ENCODE measurements around the gene TACC2. TPM values are rescaled to one million over a fixed set of nuclear protein-coding genes. Genes with fewer than 3 reads are reported as not detected.
"Not testable (repeated sequence)": the region's sequence is repeated elsewhere in the genome, so short reads cannot be mapped to it uniquely, and the experiment has no call there.

Gene TACC2
- total RNA-seq, 1 donor from 2014 or later: 76.4 TPM

DNA sequence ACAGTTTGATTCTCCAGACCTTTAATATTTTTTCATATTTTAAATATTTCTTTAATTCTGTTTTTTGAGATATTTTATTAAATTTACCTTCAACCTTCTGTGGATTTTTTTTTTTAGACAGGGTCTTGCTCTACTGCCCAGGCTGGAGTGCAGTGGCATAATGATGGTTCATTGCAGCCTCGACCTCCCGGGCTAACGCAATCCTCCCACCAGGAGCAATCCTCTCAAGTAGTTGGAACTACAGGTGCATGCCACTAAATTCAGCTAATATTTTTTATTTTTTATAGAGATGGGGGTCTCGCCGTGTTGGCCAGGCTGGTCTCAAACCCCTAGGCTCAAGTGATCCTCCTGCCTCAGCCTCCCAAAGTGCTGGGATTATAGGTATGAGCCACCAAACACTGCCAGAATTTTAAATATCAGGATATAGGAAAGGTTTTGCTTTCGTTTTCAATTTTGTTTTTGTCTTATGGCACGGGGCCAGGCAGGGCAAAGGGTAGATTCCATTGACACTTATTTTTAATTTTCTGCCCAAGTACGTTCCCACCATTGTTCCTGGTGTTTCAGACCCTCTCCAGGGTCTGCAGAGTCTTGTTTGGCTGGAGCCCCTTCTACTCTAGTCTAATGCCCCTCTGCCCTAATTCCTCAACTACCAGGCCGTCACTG is 1.2 kb downstream of the TACC2 start:
- intact Hi-C loops (cut with DNase I): no loop called here
- no peak for DNase-seq (ENCODE audit: extremely low spot score in 2 of 2)
- no peak overlapping the region for H3K4me3 ChIP-seq
- no peaks in the 10 kb centered on the region for H3K9me3 ChIP-seq
- peaks cover 10% of the 10 kb centered on the region for H3K4me1 ChIP-seq
- no peak overlapping the region for H3K27ac ChIP-seq
- H3K36me3 ChIP-seq: no peaks in the 10 kb centered on the region
- TF ChIP-seq POLR2AphosphoS5 (IDR thresholded peaks at IDR 0.05; ENCODE audit: insufficient read depth in 1 of 2, low read depth in 1 of 2): no peak
- TF ChIP-seq, protein P1, sequence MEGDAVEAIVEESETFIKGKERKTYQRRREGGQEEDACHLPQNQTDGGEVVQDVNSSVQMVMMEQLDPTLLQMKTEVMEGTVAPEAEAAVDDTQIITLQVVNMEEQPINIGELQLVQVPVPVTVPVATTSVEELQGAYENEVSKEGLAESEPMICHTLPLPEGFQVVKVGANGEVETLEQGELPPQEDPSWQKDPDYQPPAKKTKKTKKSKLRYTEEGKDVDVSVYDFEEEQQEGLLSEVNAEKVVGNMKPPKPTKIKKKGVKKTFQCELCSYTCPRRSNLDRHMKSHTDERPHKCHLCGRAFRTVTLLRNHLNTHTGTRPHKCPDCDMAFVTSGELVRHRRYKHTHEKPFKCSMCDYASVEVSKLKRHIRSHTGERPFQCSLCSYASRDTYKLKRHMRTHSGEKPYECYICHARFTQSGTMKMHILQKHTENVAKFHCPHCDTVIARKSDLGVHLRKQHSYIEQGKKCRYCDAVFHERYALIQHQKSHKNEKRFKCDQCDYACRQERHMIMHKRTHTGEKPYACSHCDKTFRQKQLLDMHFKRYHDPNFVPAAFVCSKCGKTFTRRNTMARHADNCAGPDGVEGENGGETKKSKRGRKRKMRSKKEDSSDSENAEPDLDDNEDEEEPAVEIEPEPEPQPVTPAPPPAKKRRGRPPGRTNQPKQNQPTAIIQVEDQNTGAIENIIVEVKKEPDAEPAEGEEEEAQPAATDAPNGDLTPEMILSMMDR (IDR thresholded peaks at IDR 0.05): no peak
- no peak for TF ChIP-seq POLR2A (IDR thresholded peaks at IDR 0.05)
- no peaks in the 10 kb centered on the region for H3K27me3 ChIP-seq

DNA sequence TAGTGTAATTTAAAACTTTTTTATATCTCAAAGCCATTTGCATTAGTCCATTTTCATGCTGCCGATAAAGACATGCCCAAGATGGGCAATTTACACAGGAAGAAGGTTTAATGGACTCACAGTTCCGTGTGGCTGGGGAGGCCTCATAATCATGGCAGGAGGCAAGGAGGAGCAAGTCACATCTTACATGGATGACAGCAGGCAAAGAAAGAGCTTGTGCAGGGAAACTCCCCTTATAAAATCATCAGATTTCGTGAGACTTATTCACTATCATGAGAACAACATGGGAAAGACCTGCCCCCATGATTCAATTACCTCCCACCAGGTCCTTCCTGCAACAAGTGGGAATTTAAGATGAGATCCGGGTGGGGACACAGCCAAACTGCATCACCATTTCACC is 2.8 kb downstream of the TACC2 start:
- H3K9me3 ChIP-seq; DNase-seq (ENCODE audit: extremely low spot score in 2 of 2); H3K27me3 ChIP-seq; H3K27ac ChIP-seq; H3K4me3 ChIP-seq; H3K36me3 ChIP-seq; intact Hi-C loops (cut with DNase I): not testable (repeated sequence)
- peaks cover 23% of the 10 kb centered on the region for H3K4me1 ChIP-seq

DNA sequence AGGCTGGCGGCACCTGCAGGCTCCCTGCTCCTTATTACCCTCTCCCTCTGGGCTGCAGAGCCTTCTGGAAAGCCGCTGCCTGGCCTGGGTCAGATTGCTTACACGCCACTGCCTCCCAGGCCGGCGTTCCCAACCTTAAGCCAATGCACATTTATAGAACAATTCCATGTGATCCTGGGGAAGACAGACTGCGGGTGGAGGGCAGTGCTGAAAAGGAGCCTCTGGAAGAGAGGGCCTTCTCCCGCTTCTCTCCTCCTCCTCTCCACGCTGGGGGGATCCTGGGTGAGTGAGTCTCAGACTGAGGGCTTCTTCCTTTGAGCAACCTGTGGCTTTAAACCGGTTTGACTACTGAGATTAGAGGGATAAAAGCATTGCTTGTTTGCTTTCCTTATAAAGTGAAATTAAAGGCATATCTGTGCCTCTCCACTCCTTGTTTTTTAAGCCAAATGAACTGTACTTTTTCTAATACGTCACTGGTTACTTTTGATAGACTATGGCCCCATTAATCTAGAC is 5.5 kb downstream of the TACC2 start:
- Histone ChIP-seq H3K27me3 (no peaks in the 10 kb centered on the region), H3K9me3 (no peaks in the 10 kb centered on the region), H3K27ac (peak overlapping the region; percentile 81), H3K4me1 (peaks cover 23% of the 10 kb centered on the region), H3K4me3 (peak overlapping the region in 1 of 2 donors; percentile 16), H3K36me3 (no peaks in the 10 kb centered on the region)
- intact Hi-C loops (cut with DNase I): no loop called here
- no peak for DNase-seq (ENCODE audit: extremely low spot score in 2 of 2)
- TF ChIP-seq POLR2A (IDR thresholded peaks at IDR 0.05) (no peak), POLR2AphosphoS5 (IDR thresholded peaks at IDR 0.05; ENCODE audit: insufficient read depth in 1 of 2, low read depth in 1 of 2) (peak; percentile 45 to 48)
- TF ChIP-seq, protein P1 (IDR thresholded peaks at IDR 0.05): no peak

DNA sequence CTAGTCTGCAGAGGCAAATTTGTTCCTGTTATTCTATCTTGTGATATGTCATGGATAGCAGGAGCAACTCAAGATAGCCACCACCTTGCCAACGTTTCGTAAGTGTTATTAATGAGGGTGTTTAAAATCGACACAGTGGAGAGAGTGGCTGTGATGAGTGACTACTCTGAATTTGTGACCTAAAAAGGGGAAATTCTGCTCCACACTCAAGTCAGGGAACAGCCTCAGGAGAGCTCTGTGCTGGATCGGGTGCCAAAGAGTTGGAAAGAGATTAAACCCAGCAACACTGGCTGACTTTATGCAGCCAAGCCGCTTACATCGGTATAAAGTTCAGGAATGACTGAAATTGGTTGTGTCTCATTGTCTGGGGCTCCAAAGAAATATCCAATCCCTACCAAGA is 9.5 kb downstream of the TACC2 start:
- TF ChIP-seq POLR2AphosphoS5 (IDR thresholded peaks at IDR 0.05; ENCODE audit: insufficient read depth in 1 of 2, low read depth in 1 of 2) (no peak), POLR2A (IDR thresholded peaks at IDR 0.05) (no peak)
- TF ChIP-seq, protein P1 (IDR thresholded peaks at IDR 0.05): no peak
- no peaks in the 10 kb centered on the region for H3K36me3 ChIP-seq
- no peaks in the 10 kb centered on the region for H3K9me3 ChIP-seq
- DNase-seq (ENCODE audit: extremely low spot score in 2 of 2): no peak
- H3K27ac ChIP-seq: no peak overlapping the region
- peaks cover 23% of the 10 kb centered on the region for H3K4me1 ChIP-seq
- intact Hi-C loops (cut with DNase I): no loop called here
- no peak overlapping the region for H3K4me3 ChIP-seq
- H3K27me3 ChIP-seq: no peaks in the 10 kb centered on the region

DNA sequence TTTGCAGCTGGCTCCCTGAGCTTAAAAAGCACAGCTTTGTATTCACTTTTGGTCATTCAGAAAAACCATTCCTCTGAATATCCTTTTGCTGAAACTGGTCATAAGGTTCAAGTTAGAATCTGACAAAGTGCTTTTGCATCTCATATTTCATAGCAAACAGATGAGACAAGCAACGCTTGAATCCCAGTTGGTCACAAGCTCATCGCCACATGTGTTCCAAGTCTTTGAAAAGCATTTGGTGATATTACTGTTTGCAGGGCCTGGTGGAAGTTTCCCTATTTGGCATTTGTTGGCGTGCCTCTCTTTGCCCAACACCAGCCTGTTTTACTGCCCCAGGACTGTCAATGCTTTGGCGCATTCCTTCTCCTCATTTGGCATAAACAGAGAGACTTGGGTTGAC is 10.3 kb downstream of the TACC2 start:
- no peaks in the 10 kb centered on the region for H3K27me3 ChIP-seq
- H3K27ac ChIP-seq: no peak overlapping the region
- H3K4me1 ChIP-seq: peaks cover 18% of the 10 kb centered on the region
- H3K9me3 ChIP-seq: no peaks in the 10 kb centered on the region
- DNase-seq (ENCODE audit: extremely low spot score in 2 of 2): no peak
- TF ChIP-seq, protein P1 (IDR thresholded peaks at IDR 0.05): no peak
- TF ChIP-seq POLR2AphosphoS5 (IDR thresholded peaks at IDR 0.05; ENCODE audit: insufficient read depth in 1 of 2, low read depth in 1 of 2) (no peak), POLR2A (IDR thresholded peaks at IDR 0.05) (no peak)
- intact Hi-C loops (cut with DNase I): no loop called here
- no peak overlapping the region for H3K4me3 ChIP-seq
- no peaks in the 10 kb centered on the region for H3K36me3 ChIP-seq

All from vagina (tissue), 2 donors.